ENCODE results near the gene VAV1.
A peak's percentile ranks its signal among the peaks of the same experiment; 100 is the strongest.
"Not testable (repeated sequence)": the region's sequence is repeated elsewhere in the genome, so short reads cannot be mapped to it uniquely, and the experiment has no call there.

The VAV1 gene

DNA sequence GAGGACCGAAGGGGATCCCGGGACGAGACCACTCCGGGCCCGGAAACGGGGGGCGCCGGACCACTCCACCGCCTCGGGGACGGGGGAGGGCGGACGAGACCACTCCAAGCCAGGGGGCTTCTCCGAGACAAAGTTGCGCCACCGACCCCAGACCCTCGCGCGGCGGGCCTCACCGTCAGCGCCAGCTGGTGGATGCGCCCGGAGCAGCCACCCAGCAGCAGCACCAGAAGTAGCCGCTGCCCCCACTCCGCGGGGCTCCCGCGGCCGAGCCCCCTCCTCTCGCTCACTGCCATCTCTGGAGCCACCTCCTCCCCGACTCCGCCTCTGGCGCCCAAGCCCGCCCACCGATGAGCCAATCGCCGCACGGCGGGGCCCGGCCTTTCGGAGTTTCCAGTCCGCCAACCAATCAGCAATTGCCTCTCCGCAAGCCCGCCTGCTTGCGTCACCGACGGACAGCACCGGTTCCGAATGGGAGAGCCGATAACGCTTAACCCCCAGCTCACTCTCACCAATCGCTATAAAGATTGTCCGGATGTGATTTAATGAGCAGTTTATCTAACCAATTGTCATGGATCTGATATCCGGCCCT lies 35.1 kb upstream of the VAV1 start, which contains the start of gene GPR108:
GPR108 (minus strand) TSS at position 297 of the 589 bp plus-strand sequence; CDS start at position 293, 4 bp downstream.
- DNase-seq (ENCODE audit: low spot score) = peak; percentile 99

DNA sequence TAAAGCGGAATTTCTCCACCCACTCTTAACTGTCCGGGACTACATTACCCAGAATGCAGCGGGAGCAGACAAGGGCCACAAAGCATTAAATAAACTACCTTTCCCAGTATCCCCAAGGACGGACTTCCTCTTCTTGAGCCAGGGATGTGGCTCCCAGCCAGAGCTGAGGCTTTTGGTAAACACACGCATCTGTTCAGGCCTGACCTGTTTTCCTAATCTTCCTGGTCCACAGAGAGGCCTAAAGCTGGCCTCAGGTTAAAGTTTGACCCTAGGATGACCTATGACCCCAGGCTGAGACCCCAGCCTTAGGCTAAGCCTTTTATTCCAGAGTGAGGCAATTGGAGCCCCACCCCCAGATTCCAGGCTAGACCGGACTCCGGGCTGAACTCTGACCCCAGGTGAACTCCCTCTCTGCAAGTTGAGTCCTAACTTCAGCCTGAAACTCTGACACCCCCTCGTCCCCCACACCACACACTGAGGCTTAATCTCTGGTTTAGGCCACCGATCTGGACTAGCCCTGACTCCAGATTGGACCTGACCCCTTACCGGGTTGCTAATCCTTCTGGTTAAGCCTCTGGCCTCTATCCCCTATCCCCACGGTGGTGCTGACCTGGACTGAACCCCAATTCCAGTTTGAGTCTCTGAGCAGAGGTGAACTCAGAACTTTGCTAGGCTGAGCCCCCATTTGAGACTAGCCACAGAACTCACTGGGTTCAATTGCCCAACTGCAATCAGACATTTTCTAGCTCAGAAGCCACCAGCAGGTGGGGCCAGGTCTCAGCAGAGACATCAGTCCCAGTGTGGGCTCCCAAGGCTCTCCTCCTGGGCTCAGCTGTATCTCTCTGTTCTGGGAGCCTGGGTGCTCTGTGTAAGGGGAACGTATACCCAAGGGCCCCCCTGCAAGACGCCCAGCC lies 34.4 kb upstream of the VAV1 start:
- DNase-seq (ENCODE audit: low spot score) = peak; percentile 62

DNA sequence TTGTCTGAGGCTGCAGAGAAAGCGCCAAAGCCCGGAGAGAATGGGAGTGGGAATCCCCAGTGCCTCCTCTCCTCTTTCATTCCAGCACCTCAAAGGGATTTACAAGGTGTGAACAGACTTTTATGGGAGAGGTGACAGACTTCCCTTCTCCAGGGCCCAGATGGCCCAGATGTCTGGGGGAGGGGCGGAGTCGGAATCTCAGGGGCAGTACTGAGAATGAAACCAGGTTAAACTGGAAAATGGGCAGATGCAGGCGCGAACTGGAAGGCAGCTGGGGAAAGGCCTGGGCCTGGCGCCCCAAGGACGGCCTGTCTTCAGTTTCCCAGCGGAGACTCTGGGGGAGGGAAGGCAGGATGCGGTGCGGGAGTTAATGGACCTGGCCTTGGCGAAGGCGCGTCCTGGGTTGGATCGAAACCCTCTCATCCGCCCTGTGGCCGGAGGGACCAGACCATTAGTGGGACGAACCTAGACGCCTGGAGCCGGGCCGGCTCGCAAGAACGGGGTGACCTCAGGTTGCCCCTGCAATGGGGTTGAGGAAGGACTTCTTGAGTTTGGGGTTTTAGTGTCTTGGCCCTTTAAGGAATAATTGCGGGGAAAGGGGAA lies 33.6 kb upstream of the VAV1 start:
- DNase-seq (ENCODE audit: low spot score) = no peak

DNA sequence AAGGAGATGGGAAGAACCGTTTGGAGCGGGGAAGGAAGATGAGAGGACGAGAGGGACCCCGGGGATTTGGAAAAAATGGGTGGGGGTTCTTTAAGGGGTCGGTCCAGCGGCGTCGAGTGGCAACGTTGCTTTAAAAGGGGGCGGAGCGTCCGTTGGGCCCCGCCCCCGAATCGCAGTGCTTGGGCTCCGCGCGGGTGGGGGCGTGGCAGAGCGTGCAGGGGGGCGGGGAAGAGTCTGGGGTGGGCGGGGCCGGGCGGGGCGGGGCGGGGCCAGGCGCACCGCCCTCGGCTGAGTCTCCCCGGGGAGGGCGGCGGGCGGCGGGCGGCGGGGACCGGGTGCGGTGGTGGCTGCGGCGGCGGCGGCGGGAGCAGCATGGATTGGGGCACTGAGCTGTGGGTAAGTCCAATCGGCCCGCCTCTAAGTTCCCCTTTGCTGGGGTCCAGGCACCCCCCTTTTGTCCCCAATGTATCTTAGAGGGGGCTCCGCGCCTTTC lies 33.1 kb upstream of the VAV1 start, which contains the start of gene TRIP10:
TRIP10 (plus strand) TSS at position 291 of the 493 bp plus-strand sequence; CDS start at position 373, 82 bp downstream.
- DNase-seq (ENCODE audit: low spot score) = peak; percentile 94

DNA sequence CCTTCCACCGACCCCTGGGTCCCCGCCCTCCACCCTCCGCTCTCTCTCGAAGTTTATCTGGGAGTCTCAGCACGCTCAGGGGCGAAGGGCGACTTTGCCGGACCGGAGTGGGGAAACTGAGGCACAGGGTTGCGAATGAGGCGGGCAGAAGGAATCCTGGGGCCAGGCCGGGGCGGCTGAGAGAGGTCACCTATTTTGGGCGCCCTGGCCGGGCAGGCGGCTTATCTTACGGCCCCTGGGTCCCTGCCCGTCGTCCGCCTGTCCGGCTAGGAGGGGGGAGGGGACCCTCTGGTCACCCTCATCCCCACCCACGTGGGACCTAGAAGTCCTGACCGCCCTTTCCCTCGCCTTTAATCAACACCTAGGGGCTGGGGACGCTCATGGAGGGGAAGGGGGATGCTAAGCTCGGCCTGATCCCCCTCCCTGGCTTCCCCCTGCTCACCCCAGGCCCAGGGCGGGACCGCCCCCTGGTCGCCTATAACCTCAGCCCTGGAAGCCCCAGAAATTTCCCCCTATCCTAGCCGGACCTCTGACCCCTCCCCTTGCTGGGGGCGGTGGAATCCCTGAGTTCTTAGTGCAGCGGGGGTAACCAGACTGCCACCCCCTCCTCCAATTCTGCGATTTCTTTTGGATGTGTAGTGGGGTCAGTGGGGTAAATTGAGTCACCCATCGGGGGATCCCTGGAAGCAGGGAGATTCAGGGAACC lies 32.5 kb upstream of the VAV1 start:
- DNase-seq (ENCODE audit: low spot score) = no peak

DNA sequence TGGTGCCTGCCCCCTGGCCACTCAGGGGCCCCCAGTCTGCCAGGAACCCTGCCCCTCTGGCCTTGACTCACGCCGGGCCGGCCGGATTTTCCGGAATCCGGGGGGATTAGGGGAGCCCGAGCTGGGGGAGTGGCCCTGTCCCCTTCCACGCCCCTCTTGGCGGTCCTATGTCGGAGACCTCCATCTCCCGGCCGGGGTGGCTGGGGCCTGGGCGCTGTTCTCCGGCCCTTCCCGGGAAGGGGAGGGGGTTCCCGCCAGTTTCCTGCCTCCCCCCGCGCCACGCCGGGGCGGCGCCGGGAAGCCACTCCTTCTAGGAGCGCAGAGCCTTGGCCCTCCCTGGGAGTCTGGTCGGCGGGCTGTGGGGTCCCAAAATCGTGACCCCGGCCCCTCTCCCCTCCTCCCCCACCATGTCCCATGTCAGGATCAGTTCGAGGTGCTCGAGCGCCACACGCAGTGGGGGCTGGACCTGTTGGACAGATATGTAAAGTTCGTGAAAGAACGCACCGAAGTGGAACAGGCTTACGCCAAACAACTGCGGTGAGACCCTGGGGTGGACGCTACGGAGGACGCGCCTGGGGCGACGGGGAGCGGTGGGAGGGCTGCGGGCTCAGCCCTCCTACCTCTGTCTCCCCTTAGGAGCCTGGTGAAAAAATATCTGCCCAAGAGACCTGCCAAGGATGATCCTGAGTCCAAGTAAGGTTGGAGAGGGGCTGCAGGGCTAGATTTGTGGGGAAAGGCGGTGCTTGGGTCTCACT lies 31.7 kb upstream of the VAV1 start:
- peak; percentile 44 for DNase-seq (ENCODE audit: low spot score)

DNA sequence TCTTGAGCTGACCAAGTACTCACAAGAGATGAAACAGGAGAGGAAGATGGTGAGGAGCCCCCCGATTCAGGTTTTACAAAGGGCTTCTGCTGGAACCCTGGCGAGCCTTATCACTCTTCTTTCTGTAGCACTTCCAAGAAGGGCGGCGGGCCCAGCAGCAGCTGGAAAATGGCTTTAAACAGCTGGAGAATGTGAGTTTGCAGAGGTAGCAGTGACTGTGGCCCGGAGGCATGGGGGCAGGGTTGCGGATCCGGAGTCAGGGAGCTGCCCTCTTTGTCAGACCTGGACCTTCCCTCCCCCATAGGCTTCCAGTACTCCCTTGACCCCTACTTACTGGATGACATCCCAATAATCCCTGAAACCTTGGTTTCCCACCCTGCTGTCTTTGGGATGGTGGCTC lies 29.4 kb upstream of the VAV1 start:
- DNase-seq (ENCODE audit: low spot score) = no peak

DNA sequence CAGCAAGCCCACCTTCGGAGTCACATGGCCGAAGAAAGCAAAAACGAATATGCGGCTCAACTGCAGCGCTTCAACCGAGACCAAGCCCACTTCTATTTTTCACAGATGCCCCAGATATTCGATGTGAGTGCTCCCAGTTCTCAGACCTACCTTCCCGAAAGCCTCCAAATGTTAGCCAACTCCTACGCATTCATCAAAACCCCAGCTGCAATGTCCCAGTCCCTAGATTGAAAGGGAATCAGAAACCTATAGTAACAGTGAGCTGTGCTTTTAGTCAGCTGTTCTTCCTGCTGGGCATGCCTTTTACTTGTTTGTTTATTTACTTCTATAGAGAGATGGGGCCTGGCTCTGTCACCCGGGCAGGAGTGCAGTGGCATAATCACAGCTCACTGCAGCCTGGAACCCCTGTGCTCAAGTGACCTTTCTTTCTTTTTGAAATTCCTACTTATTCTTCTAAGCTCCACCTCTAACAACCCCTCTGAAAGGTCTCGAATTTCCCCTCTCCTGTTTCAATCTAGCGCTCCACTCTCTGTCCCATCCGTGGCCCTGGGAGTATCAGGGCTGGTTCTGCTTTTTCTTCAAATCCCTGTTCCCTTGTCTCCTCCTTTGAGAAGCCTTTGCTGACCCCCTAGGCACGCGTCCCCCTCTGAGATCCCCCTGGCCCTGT lies 28.7 kb upstream of the VAV1 start:
- DNase-seq (ENCODE audit: low spot score) = no peak

DNA sequence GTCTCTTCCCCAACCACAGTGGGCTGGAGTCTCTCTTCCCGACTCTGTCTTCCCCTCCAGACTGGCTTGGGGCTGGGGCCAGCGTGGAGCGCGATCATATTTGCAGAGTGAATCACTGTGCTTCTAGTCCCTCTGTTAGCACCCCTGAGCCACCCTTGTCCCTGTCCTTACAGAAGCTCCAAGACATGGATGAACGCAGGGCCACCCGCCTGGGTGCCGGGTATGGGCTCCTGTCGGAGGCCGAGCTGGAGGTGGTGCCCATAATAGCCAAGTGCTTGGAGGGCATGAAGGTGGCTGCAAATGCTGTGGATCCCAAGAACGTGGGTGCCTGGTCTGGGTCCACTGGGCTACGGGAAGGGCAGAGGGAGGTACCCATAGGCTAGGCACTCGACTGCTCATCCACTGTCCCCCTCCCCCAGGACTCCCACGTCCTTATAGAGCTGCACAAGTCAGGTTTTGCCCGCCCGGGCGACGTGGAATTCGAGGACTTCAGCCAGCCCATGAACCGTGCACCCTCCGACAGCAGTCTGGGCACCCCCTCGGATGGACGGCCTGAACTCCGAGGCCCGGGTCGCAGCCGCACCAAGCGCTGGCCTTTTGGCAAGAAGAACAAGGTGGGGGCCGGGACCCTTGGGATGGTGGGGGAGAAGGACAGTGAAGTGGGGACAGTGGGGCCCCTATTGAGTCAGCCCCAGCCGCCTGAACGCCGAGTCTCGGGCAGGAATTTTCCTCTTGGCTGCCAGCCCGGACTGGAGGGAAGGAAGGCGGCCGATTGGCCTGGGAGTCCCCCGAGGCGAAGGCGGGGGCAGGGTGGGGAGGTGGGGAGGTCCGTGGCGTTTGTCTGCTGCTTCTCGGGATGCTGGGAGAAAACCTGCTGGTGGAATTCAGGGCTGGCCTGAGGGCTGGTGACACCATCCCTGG lies 27.9 kb upstream of the VAV1 start:
- peak; percentile 94 for DNase-seq (ENCODE audit: low spot score)

DNA sequence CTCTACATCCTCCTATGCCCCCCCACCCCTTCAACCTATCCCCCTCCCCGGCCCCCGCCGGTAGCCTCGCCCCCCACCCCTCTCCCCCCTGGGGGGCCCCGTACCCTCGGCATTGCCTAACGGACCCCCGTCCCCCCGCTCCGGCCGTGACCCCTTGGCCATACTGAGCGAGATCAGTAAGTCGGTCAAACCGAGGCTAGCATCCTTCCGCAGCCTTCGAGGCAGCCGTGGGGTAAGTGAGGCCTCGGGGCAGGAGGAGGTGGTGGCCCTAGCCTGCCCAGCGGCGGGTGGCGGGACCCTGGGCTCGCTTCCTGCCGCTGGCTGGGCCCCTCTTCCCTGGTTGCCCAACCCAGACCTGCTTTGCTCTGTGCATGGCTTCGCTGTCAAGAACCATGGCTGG lies 26.5 kb upstream of the VAV1 start:
- DNase-seq (ENCODE audit: low spot score) = no peak

DNA sequence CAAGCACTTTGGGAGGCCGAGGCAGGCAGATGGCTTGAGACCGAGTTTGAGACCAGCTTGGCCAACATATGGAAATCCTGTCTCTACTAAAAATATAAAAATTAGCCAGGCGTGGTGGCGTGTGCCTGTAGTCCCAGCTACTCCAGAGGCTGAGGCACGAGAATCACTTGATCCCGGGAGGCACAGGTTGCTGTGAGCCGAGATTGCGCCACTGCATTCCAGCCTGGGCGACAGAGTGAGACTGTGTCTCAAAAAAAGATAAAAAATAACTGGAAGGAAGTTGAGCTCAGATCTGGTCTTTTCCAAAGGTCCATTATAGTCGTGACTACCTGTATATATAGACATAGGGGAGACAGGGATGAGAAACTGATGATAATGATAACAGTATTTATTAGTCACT lies 24.0 kb upstream of the VAV1 start:
- DNase-seq (ENCODE audit: low spot score) = not testable (repeated sequence)

DNA sequence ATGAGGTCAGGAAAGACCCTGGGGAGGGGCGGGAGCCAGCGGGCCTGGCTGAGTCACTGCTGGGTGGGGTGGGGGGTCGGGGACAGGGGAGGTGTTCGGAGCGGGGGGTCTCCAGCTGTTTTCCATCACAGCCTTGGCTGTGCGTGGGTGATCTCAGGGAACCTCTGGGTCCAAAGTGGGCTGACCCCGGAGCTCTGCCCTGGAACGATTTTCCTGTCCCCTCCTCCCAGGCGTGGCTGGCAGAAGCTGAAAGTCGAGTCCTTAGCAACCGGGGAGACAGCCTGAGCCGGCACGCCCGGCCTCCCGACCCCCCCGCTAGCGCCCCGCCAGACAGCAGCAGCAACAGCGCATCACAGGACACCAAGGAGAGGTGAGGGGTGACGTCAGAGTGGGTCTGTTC lies 22.4 kb upstream of the VAV1 start:
- DNase-seq (ENCODE audit: low spot score) = no peak

DNA sequence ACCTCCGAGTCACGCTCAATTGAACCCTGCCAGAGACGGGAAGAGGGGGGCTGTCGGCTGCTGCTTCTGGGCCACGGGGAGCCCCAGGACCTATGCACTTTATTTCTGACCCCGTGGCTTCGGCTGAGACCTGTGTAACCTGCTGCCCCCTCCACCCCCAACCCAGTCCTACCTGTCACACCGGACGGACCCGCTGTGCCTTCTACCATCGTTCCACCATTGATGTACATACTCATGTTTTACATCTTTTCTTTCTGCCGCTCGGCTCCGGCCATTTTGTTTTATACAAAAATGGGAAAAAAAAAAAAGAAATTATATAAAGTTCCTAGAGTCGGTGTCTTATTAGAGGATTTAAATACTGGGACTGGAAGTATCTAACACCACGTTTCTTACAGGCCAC lies 21.3 kb upstream of the VAV1 start:
- DNase-seq (ENCODE audit: low spot score) = no peak

DNA sequence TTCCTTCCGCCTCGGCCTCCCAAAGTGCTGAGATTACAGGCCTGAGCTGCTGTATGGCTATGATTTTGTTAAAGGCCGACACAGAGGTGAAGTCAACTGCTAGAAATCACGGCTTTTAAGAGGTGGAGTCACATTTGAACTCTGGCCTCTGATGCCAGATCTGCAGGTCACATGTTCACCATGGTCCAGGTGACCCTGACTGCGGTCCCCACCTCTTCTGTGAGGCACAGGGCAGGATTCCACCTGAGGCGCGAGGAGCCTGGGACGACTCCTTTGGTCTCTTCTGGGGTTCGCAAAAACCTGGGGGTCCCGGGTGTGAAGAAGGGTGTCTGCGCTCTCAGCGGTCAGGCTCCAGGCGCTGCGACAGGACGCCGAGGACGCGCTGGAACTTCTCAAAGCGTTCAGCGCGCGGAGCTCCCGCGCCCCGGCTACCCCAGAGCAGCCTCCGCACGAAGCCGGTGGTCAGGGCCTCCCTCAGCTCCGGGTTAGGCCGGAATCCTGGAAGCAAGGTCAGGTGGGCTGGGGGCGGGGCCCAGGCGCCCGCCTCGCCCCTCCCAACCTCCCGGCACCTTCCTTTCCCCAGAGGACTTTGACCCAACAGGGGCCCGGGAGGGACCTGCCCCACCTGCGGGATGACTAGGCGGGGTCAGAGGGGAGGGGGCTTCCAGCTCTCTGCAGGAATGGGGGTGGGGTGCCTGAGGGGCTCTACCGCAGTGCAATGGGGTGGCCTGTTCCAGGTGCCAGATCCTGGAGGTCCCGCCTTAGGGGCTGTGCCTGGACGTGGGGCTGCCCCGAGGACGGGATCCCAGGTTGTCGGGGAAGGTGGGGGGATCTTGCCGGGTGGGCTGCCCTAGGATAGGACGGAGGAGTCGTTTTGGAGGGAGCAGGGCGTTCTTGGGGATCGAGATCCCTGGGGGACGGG lies 20.0 kb upstream of the VAV1 start:
- no peak for DNase-seq (ENCODE audit: low spot score)

DNA sequence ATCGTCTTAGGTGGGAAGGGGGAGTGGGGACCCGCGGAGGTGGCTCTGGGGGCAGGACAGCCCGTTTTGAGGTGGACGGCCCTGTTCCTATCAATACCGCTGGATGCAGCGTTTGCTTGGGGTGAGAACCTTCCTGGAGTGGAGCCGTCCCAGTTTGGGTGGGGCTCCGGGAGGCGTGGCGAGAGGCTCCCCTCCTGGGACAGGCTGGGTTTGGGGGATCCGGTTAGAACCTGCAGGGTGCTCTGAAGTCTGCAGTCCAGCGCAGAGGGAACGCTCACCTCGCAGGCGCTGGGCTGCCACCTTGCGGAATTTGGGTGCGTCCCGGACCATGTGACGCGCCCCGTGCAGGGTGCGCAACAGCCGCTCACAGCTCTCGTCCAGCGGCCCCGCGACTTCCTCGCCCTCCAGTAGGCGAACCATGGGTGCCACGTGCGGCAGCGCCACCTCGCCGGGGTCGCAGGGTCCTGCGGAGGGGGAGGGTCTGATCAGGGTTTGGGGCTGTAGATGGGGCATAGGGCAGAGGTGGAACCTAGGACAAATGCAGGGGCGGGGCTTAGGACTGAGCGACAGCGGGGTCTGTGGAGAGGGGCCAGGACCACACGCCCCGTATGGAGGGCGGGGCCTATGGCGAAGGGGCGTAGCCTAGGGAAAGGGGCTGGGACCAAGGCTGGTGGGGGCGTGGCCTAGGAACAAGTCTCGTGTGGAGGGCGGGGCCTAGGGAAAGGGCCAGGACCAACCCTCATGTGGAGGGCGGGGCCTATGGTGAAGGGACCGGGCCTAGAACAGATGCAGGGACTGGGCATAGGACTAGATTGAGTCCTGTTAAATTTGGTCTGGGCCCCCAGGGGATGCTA lies 19.1 kb upstream of the VAV1 start:
- peak; percentile 92 for DNase-seq (ENCODE audit: low spot score)

DNA sequence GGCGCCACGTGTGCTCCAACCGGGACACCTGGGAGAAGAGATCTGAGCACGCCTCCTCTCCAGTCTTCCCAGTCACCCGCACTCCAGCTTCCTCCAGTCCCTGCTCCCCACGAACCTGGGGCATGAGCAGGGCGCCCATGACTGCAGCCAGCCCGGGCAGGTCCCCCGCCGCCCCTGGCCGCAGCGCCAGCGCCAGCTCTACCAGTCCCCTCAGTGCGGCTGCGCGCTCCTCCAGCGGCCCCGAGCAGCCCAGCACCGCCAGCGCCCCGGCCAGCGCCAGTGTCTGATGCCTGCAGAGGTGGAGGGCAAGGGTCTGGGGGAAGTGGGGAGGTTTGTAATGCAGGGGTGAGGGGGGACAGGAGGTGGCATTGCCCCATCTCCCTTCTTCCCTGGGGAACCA lies 18.4 kb upstream of the VAV1 start:
- DNase-seq (ENCODE audit: low spot score) = no peak

DNA sequence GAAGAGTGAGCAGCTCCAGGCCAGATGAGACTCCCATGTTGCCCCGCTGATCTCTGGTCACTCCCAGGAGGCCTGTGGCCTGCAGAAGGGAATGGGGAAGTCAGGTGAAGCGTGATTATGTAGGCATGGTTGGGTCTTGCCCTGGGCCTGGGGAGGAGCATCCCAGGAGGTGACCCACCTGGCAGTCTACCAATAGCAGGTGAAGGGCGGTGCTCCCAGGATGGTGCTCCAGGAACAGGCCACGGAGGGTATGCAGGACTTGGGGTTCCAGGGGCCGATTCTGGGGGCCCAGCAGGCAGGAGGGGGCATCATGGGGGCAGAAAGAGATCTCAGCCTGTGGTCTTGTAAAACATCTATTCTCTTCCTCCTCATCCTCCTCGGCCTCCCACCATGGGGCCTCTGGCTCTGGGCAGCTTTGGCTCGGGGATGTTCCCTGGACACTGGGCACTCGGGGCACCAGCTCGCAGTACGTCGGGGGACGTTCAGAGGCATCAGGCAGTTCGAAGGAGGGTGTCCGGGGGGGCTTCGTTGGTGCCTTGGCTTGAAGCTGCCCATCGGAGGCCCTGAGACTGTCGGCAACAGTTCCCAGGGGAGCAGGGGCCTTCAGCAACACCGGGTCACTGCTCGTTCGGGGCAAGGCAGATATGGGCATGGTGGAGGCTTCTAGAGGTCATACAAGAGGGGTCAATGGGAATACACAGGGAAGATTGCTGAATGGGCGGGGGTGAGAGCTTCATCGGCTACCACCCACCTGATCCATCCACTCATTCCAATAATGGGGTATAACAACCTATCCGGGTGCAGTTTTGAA lies 17.6 kb upstream of the VAV1 start:
- no peak for DNase-seq (ENCODE audit: low spot score)

Measured in AG20443 (cell line).